SK-N-MC (cell line): ENCODE data around the gene CEP250.
"Not testable (repeated sequence)": the region's sequence is repeated elsewhere in the genome, so short reads cannot be mapped to it uniquely, and the experiment has no call there.

Experiments
- DNase-seq: peaks from one replicate; pipeline ENCODE4 v3.0.0-alpha.2; 2011; ENCODE audit warnings: low read depth, low spot score
- H3K27ac ChIP-seq: fragments of 200-600 bp; sonication (generic); 2 replicates; pipeline ENCODE4 v1.5.1; 2016; ENCODE audit warnings: mixed run types
- H3K36me3 ChIP-seq: fragments of 200-600 bp; sonication (generic); 2 replicates; pipeline ENCODE4 v1.6.1; 2017; ENCODE audit warnings: antibody characterized with exemption, low read length, mixed read lengths; ENCODE audit not compliant: insufficient read depth
- H3K4me3 ChIP-seq: fragments of 200-600 bp; sonication (generic); 2 replicates; pipeline ENCODE4 v1.5.1; 2016
- H3K9ac ChIP-seq: fragments of 200-600 bp; sonication (generic); 2 replicates; pipeline ENCODE4 v1.8.0; 2017; ENCODE audit warnings: mixed run types, mixed read lengths; ENCODE audit not compliant: insufficient read length
- H3K9me3 ChIP-seq: fragments of 200-600 bp; sonication (generic); 2 replicates; pipeline ENCODE4 v1.6.1; 2017; ENCODE audit warnings: low read depth, mild to moderate bottlenecking, antibody characterized with exemption, low read length, moderate library complexity, mixed read lengths
- EZH2 ChIP-seq: fragments of 200-600 bp; sonication (generic); IDR thresholded peaks from one replicate; pipeline ENCODE4 v1.6.1; 2017; ENCODE audit warnings: antibody characterized with exemption
- FOXP2 ChIP-seq: optimal IDR thresholded peaks from 2 replicates; pipeline ENCODE3; 2011; ENCODE audit warnings: mild to moderate bottlenecking, moderate library complexity; ENCODE audit not compliant: insufficient read depth; ENCODE audit errors: extremely low read length, control extremely low read depth
- POLR2AphosphoS5 ChIP-seq: IDR thresholded peaks from 2 replicates; pipeline ENCODE4 v1.6.1; 2012; ENCODE audit warnings: mild to moderate bottlenecking, low read depth, low read length, borderline replicate concordance

Gene CEP250

GRCh38 chr20:35515949-35516645 lies 60.7 kb downstream of the CEP250 start:
- no peak for DNase-seq
- Histone ChIP-seq H3K4me3 (no peak overlapping the region), H3K9me3 (no peaks in the 10 kb centered on the region), H3K27ac (no peak overlapping the region), H3K36me3 (peaks cover 22% of the 10 kb centered on the region; the same call in 1 of the 2 replicates), H3K9ac (no peak overlapping the region)
- TF ChIP-seq EZH2 (no peak), FOXP2 (no peak)

GRCh38 chr20:35517125-35517524 lies 61.7 kb downstream of the CEP250 start:
- peaks cover 12% of the 10 kb centered on the region; the same call in 1 of the 2 replicates for H3K36me3 ChIP-seq
- no peaks in the 10 kb centered on the region for H3K9me3 ChIP-seq
- H3K4me3 ChIP-seq: no peak overlapping the region
- DNase-seq: no peak
- H3K9ac ChIP-seq: no peak overlapping the region
- TF ChIP-seq EZH2: no peak
- no peak for TF ChIP-seq FOXP2
- no peak for TF ChIP-seq POLR2AphosphoS5
- H3K27ac ChIP-seq: no peak overlapping the region

GRCh38 chr20:35517767-35518166 lies 62.4 kb downstream of the CEP250 start:
- H3K27ac ChIP-seq, H3K9ac ChIP-seq, DNase-seq, H3K4me3 ChIP-seq, H3K36me3 ChIP-seq, H3K9me3 ChIP-seq: not testable (repeated sequence)

GRCh38 chr20:35518955-35519354 lies 63.6 kb downstream of the CEP250 start:
- TF ChIP-seq EZH2: no peak
- no peak for TF ChIP-seq FOXP2
- TF ChIP-seq POLR2AphosphoS5: no peak
- no peak overlapping the region for H3K27ac ChIP-seq
- no peak overlapping the region for H3K9ac ChIP-seq
- no peak overlapping the region for H3K4me3 ChIP-seq
- peaks cover 2% of the 10 kb centered on the region; the same call in 1 of the 2 replicates for H3K36me3 ChIP-seq
- DNase-seq: no peak
- no peaks in the 10 kb centered on the region for H3K9me3 ChIP-seq

- Histone ChIP-seq H3K9ac (no peak overlapping the region), H3K4me3 (no peak overlapping the region), H3K27ac (no peak overlapping the region), H3K36me3 (no peaks in the 10 kb centered on the region), H3K9me3 (no peaks in the 10 kb centered on the region)
- no peak for DNase-seq
- no peak for TF ChIP-seq EZH2
- TF ChIP-seq FOXP2: no peak
- TF ChIP-seq POLR2AphosphoS5: no peak
Measured at GRCh38 chr20:35523298-35523888, 68.0 kb downstream of the CEP250 start.

- TF ChIP-seq POLR2AphosphoS5 (no peak), FOXP2 (no peak), EZH2 (no peak)
- H3K9ac ChIP-seq: no peak overlapping the region
- no peak overlapping the region for H3K4me3 ChIP-seq
- no peaks in the 10 kb centered on the region for H3K36me3 ChIP-seq
- DNase-seq: no peak
- no peaks in the 10 kb centered on the region for H3K9me3 ChIP-seq
- no peak overlapping the region; the same call in 1 of the 2 replicates for H3K27ac ChIP-seq
Measured at GRCh38 chr20:35525639-35526038, 70.2 kb downstream of the CEP250 start.

- H3K9me3 ChIP-seq: no peaks in the 10 kb centered on the region
- TF ChIP-seq EZH2: no peak
- no peak for TF ChIP-seq POLR2AphosphoS5
- no peak for TF ChIP-seq FOXP2
- H3K36me3 ChIP-seq: no peaks in the 10 kb centered on the region
- no peak overlapping the region for H3K9ac ChIP-seq
- H3K4me3 ChIP-seq: no peak overlapping the region
- no peak for DNase-seq
- H3K27ac ChIP-seq: no peak overlapping the region
Measured at GRCh38 chr20:35527122-35527769, 71.8 kb downstream of the CEP250 start.

- DNase-seq: no peak
- H3K36me3 ChIP-seq: no peaks in the 10 kb centered on the region
- H3K9ac ChIP-seq: no peak within 1 kb of the TSS
- TF ChIP-seq POLR2AphosphoS5: no peak
- TF ChIP-seq FOXP2: no peak
- no peak for TF ChIP-seq EZH2
- H3K9me3 ChIP-seq: no peaks in the 10 kb centered on the region
- H3K27ac ChIP-seq: no peak within 1 kb of the TSS
- H3K4me3 ChIP-seq: no peak within 1 kb of the TSS
Measured at GRCh38 chr20:35529552-35529951, 74.2 kb downstream of the CEP250 start, which contains the start of gene C20orf173. TSS of gene C20orf173 (minus strand) at chr20:35529652. CDS start at chr20:35529373, 279 bp downstream.

GRCh38 chr20:35539756-35540212 lies 84.4 kb downstream of the CEP250 start:
- Histone ChIP-seq H3K9ac (no peak overlapping the region), H3K27ac (no peak overlapping the region), H3K9me3 (no peaks in the 10 kb centered on the region), H3K36me3 (peaks cover 14% of the 10 kb centered on the region; the same call in 1 of the 2 replicates), H3K4me3 (no peak overlapping the region)
- TF ChIP-seq EZH2 (no peak), FOXP2 (no peak), POLR2AphosphoS5 (no peak)
- no peak for DNase-seq
